HepG2 (cell line): ENCODE data around the gene EMID1. TPM values are rescaled to one million over a fixed set of nuclear protein-coding genes. Genes with fewer than 3 reads are reported as not detected.

Experiments
- ATF2 ChIP-seq: sonication (generic); formaldehyde crosslinking; IDR thresholded peaks from 2 replicates; pipeline ENCODE4 v1.4.0; 2020; ENCODE audit warnings: missing genetic modification reagents
- GTF3A ChIP-seq: sonication (generic); formaldehyde crosslinking; conservative IDR thresholded peaks from 2 replicates; pipeline ENCODE4 v1.4.0; 2020; ENCODE audit warnings: mild to moderate bottlenecking, missing genetic modification reagents
- MYC ChIP-seq: sonication (generic); formaldehyde crosslinking; IDR thresholded peaks from 2 replicates; pipeline ENCODE4 v1.9.0; 2021; ENCODE audit warnings: missing genetic modification reagents, borderline replicate concordance
- RXRB ChIP-seq: IDR thresholded peaks from 2 replicates; pipeline ENCODE4 v1.6.1; 2016; ENCODE audit warnings: borderline replicate concordance, missing genetic modification reagents, missing compliant biosample characterization
- SAFB2 ChIP-seq: sonication (generic); formaldehyde crosslinking; IDR thresholded peaks from 2 replicates; pipeline ENCODE4 v1.5.1; 2020; ENCODE audit warnings: missing genetic modification reagents, low read depth, mild to moderate bottlenecking, borderline replicate concordance
- SMAD9 ChIP-seq: sonication (generic); formaldehyde crosslinking; IDR thresholded peaks from 2 replicates; pipeline ENCODE4 v1.5.1; 2020; ENCODE audit warnings: mild to moderate bottlenecking, missing genetic modification reagents
- SP4 ChIP-seq: sonication (generic); formaldehyde crosslinking; IDR thresholded peaks from 2 replicates; pipeline ENCODE4 v1.8.1; 2023; ENCODE audit warnings: mild to moderate bottlenecking, missing genetic modification reagents
- ZFY ChIP-seq: sonication (generic); formaldehyde crosslinking; IDR thresholded peaks from 2 replicates; pipeline ENCODE4 v1.4.0; 2020; ENCODE audit warnings: missing genetic modification reagents
- ZNF235 ChIP-seq: sonication (generic); formaldehyde crosslinking; IDR thresholded peaks from 2 replicates; pipeline ENCODE4 v1.8.1; 2023; ENCODE audit warnings: mild to moderate bottlenecking, missing genetic modification reagents, borderline replicate concordance
- ZNF256 ChIP-seq: sonication (generic); formaldehyde crosslinking; conservative IDR thresholded peaks from 2 replicates; pipeline ENCODE4 v1.4.0; 2020; ENCODE audit warnings: missing genetic modification reagents
- ZNF280B ChIP-seq: sonication (generic); formaldehyde crosslinking; IDR thresholded peaks from 2 replicates; pipeline ENCODE4 v1.5.0; 2020; ENCODE audit warnings: missing genetic modification reagents, mild to moderate bottlenecking, borderline replicate concordance
- ZNF383 ChIP-seq: sonication (generic); formaldehyde crosslinking; IDR thresholded peaks from 2 replicates; pipeline ENCODE4 v1.4.0; 2020; ENCODE audit warnings: missing genetic modification reagents, mild to moderate bottlenecking, borderline replicate concordance
- ZNF563 ChIP-seq: sonication (generic); formaldehyde crosslinking; IDR thresholded peaks from 2 replicates; pipeline ENCODE4 v1.8.0; 2022; ENCODE audit warnings: mild to moderate bottlenecking, moderate library complexity, missing genetic modification reagents
- ZNF691 ChIP-seq: sonication (generic); formaldehyde crosslinking; IDR thresholded peaks from 2 replicates; pipeline ENCODE4 v1.4.0; 2020; ENCODE audit warnings: missing genetic modification reagents, low read depth, mild to moderate bottlenecking, borderline replicate concordance
- ZNF713 ChIP-seq: sonication (generic); formaldehyde crosslinking; IDR thresholded peaks from 2 replicates; pipeline ENCODE4 v1.4.0; 2020; ENCODE audit warnings: mild to moderate bottlenecking, missing genetic modification reagents
- ZNF772 ChIP-seq: sonication (generic); formaldehyde crosslinking; IDR thresholded peaks from 2 replicates; pipeline ENCODE4 v1.5.0; 2020; ENCODE audit warnings: mild to moderate bottlenecking, missing genetic modification reagents
- ZNF781 ChIP-seq: sonication (generic); formaldehyde crosslinking; IDR thresholded peaks from 2 replicates; pipeline ENCODE4 v1.5.1; 2020; ENCODE audit warnings: borderline replicate concordance, mild to moderate bottlenecking, missing genetic modification reagents; ENCODE audit errors: not compliant biosample characterization
- ZSCAN25 ChIP-seq: sonication (generic); formaldehyde crosslinking; IDR thresholded peaks from 2 replicates; pipeline ENCODE4 v1.8.0; 2022; ENCODE audit warnings: mild to moderate bottlenecking, missing genetic modification reagents
- polyA plus RNA-seq, 8 experiments: library from polyadenylated mRNA; depleted of rRNA in 3 of 8; stranded (reverse) in 7 of 8; unstranded in 1 of 8; fragments of >200 nt; fragmentation: Illumina TruSeq in 4 of 8; extraction: Trizol in 4 of 8; gene quantifications; 2 replicates each; pipeline versions ENCODE4 v1.2.1 to v1.2.3, GENCODE V29; 2011 to 2016; ENCODE audit warnings: low read depth in 4 of 8, missing spikeins in 1 of 8, mixed read lengths in 1 of 8; ENCODE audit not compliant: insufficient read depth in 1 of 8
- total RNA-seq, 5 experiments: library from RNA; depleted of rRNA; stranded (reverse); fragments of >200 nt; fragmentation: Illumina TruSeq; extraction: Trizol; gene quantifications; 2 replicates each; pipeline ENCODE4 v1.2.3, GENCODE V29; 2016; ENCODE audit warnings: low read depth in 1 of 5
- TF ChIP-seq, protein P1 (sequence below): IDR thresholded peaks from 2 replicates; pipeline ENCODE4 v1.6.1; 2016; ENCODE audit warnings: missing compliant biosample characterization, missing genetic modification reagents, borderline replicate concordance
- TF ChIP-seq, protein P2 (sequence below): sonication (generic); formaldehyde crosslinking; IDR thresholded peaks from 2 replicates; pipeline ENCODE4 v1.9.0; 2021; ENCODE audit warnings: missing genetic modification reagents, mild to moderate bottlenecking, borderline replicate concordance
- TF ChIP-seq, protein P3 (sequence below): sonication (generic); formaldehyde crosslinking; IDR thresholded peaks from 2 replicates; pipeline ENCODE4 v1.8.0; 2023; ENCODE audit warnings: mild to moderate bottlenecking, missing genetic modification reagents

EMID1 gene
- total and polyA plus RNA-seq, 2 of the 13 experiments (the other 11 are each of a cell fraction or from before 2014, with no cell fraction given) = 0.45 to 0.82 TPM

GRCh38 chr22:29267462-29267857, 61.8 kb downstream of the EMID1 start (continued):
- TF ChIP-seq SP4 (CRISPR knock-in tag) (no peak), SAFB2 (CRISPR knock-in tag) (no peak), ZNF563 (0 out of 2 replicates have a peak, but pooled peaks have one; percentile 5), ZNF280B (CRISPR knock-in tag) (no peak), ZNF691 (CRISPR knock-in tag) (no peak), ZSCAN25 (CRISPR knock-in tag) (no peak), GTF3A (no peak), ZNF235 (CRISPR knock-in tag) (peak; percentile 64; the same call in 1 of the 2 replicates), ZFY (CRISPR knock-in tag) (no peak; the same call in 1 of the 2 replicates), ZNF256 (CRISPR knock-in tag) (no peak), ZNF781 (CRISPR knock-in tag) (no peak), ZNF772 (CRISPR knock-in tag) (no peak), RXRB (CRISPR knock-in tag) (no peak), ATF2 (CRISPR knock-in tag) (no peak; the same call in 1 of the 2 replicates), SMAD9 (CRISPR knock-in tag) (no peak), ZNF713 (no peak), MYC (CRISPR knock-in tag) (no peak), ZNF383 (no peak)
- TF ChIP-seq, protein P1, sequence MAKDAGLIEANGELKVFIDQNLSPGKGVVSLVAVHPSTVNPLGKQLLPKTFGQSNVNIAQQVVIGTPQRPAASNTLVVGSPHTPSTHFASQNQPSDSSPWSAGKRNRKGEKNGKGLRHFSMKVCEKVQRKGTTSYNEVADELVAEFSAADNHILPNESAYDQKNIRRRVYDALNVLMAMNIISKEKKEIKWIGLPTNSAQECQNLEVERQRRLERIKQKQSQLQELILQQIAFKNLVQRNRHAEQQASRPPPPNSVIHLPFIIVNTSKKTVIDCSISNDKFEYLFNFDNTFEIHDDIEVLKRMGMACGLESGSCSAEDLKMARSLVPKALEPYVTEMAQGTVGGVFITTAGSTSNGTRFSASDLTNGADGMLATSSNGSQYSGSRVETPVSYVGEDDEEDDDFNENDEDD = no peak
- TF ChIP-seq, protein P2, sequence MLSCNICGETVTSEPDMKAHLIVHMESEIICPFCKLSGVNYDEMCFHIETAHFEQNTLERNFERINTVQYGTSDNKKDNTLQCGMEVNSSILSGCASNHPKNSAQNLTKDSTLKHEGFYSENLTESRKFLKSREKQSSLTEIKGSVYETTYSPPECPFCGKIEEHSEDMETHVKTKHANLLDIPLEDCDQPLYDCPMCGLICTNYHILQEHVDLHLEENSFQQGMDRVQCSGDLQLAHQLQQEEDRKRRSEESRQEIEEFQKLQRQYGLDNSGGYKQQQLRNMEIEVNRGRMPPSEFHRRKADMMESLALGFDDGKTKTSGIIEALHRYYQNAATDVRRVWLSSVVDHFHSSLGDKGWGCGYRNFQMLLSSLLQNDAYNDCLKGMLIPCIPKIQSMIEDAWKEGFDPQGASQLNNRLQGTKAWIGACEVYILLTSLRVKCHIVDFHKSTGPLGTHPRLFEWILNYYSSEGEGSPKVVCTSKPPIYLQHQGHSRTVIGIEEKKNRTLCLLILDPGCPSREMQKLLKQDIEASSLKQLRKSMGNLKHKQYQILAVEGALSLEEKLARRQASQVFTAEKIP (CRISPR knock-in tag) = no peak
- TF ChIP-seq, protein P3, sequence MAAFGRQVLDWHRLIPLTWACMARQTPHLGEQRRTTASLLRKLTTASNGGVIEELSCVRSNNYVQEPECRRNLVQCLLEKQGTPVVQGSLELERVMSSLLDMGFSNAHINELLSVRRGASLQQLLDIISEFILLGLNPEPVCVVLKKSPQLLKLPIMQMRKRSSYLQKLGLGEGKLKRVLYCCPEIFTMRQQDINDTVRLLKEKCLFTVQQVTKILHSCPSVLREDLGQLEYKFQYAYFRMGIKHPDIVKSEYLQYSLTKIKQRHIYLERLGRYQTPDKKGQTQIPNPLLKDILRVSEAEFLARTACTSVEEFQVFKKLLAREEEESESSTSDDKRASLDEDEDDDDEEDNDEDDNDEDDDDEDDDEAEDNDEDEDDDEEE (CRISPR knock-in tag) = peak; percentile 29; the same call in 1 of the 2 replicates
